LNCaP clone FGC (cell line): ENCODE results near the gene L3MBTL1.
"Not testable (repeated sequence)": the region's sequence is repeated elsewhere in the genome, so short reads cannot be mapped to it uniquely, and the experiment has no call there.

Source experiments
- DNase-seq: peaks from one replicate; pipeline ENCODE4 v3.0.0-alpha.2; 2011; ENCODE audit warnings: low read depth
- H3K4me3 ChIP-seq: 2 replicates; pipeline ENCODE4 v1.5.1; 2011; ENCODE audit warnings: mild to moderate bottlenecking, low read depth, low read length, control low read depth
- CTCF ChIP-seq: IDR thresholded peaks from 2 replicates; pipeline ENCODE4 v1.5.1; 2012; ENCODE audit warnings: mild to moderate bottlenecking; ENCODE audit not compliant: control insufficient read depth, insufficient read depth; ENCODE audit errors: extremely low read depth

The L3MBTL1 gene

GRCh38 chr20:43473381-43473704 lies 34.2 kb upstream of the L3MBTL1 start:
- no peak for TF ChIP-seq CTCF
- no peak overlapping the region for H3K4me3 ChIP-seq
- no peak for DNase-seq

- DNase-seq, result no peak
- no peak for TF ChIP-seq CTCF
- no peak overlapping the region for H3K4me3 ChIP-seq
These were observed 30.3 kb upstream of the L3MBTL1 start for GRCh38 chr20:43477193-43477592.

GRCh38 chr20:43477619-43478018 lies 29.9 kb upstream of the L3MBTL1 start:
- no peak overlapping the region for H3K4me3 ChIP-seq
- no peak for TF ChIP-seq CTCF
- no peak for DNase-seq

GRCh38 chr20:43490038-43490437 lies 17.5 kb upstream of the L3MBTL1 start:
- TF ChIP-seq CTCF, result no peak
- DNase-seq, result no peak

GRCh38 chr20:43492101-43492500 lies 15.4 kb upstream of the L3MBTL1 start:
- TF ChIP-seq CTCF, result no peak
- no peak for DNase-seq
- H3K4me3 ChIP-seq, result no peak overlapping the region

More at GRCh38 chr20:43490038-43490437, 17.5 kb upstream of the L3MBTL1 start:
- H3K4me3 ChIP-seq, result no peak overlapping the region

- DNase-seq, result no peak
- no peak for TF ChIP-seq CTCF
- no peak overlapping the region for H3K4me3 ChIP-seq
These were observed 12.1 kb upstream of the L3MBTL1 start for GRCh38 chr20:43495388-43495787.

- H3K4me3 ChIP-seq, DNase-seq: not testable (repeated sequence)
These were observed 5.5 kb upstream of the L3MBTL1 start for GRCh38 chr20:43502021-43502420.

- TF ChIP-seq CTCF, result no peak
These were observed 1.3 kb upstream of the L3MBTL1 start for GRCh38 chr20:43506238-43506637.

More at GRCh38 chr20:43506238-43506637, 1.3 kb upstream of the L3MBTL1 start:
- DNase-seq, result no peak
- H3K4me3 ChIP-seq, result no peak overlapping the region
